GM23248 (cell line): ENCODE results near the gene MBNL1.

Experiments used
- EZH2 ChIP-seq: fragments of 200-600 bp; sonication (generic); IDR thresholded peaks from 2 replicates; pipeline ENCODE4 v1.6.1; 2018; ENCODE audit warnings: antibody characterized with exemption, mild to moderate bottlenecking; ENCODE audit not compliant: insufficient read depth, poor library complexity, severe bottlenecking
- EZH2phosphoT487 ChIP-seq: fragments of 200-600 bp; sonication (generic); IDR thresholded peaks from 2 replicates; pipeline ENCODE4 v1.6.1; 2018; ENCODE audit warnings: antibody characterized with exemption, moderate library complexity, mild to moderate bottlenecking, low read depth; ENCODE audit not compliant: insufficient read depth

GRCh38 chr3:152271501-152272236 is 2.9 kb downstream of the MBNL1 start:
- no peak for TF ChIP-seq EZH2
- TF ChIP-seq EZH2phosphoT487 = no peak
